NCI-H2227 (cell line): ENCODE results near the gene KRT82.

Experiments
- DNase-seq: peaks from one replicate; lab custom pipeline; 2025; ENCODE audit not compliant: unreplicated experiment; lab: John Stamatoyannopoulos, UW

Gene KRT82

DNA sequence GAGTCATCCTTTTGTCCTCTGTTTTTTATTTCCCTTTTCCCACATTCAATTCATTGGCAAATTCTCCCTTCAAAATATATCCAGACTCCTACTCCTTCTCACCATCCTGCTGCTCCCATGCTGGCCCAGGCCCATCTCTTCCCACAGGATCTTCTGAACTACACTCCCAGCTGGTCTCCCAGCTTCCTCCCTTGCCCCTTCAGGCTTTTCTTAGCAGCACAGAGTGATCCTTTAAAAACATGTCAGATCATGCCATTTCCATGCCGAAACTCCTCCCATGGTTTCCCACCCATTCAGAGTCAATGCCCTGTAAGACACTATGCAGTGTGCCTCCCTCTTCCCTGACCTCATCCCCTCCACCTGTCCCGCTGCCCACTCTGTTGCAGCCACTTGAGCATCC, 18.3 kb downstream of the KRT82 start:
- no peak for DNase-seq

GRCh38 chr12:52385226-52385702, 20.9 kb downstream of the KRT82 start, which contains the start of gene KRT84:
Gene KRT84, minus strand, starts transcription at chr12:52385652. Its CDS starts 67 bp downstream, at chr12:52385585.
- DNase-seq, result no peak

DNA sequence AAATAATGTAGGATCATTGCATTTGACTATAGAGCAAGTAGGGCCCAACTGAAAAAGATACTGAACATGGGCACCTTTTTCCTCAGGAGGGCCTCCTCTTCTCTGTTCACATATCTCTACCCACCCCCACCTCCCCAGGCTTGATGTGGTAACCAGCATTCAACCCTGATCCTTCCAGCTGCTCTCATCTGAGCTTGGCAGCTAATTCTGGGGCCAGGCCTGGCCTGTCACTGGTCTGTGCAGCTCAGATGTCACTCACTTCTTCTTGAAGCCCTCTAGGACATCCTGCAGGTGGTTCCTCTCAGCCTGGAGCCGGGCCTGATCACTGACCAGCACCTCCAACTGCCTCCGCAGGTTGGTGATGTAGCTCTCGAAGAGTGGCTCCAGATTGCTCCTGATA, 22.8 kb downstream of the KRT82 start:
- no peak for DNase-seq

DNA sequence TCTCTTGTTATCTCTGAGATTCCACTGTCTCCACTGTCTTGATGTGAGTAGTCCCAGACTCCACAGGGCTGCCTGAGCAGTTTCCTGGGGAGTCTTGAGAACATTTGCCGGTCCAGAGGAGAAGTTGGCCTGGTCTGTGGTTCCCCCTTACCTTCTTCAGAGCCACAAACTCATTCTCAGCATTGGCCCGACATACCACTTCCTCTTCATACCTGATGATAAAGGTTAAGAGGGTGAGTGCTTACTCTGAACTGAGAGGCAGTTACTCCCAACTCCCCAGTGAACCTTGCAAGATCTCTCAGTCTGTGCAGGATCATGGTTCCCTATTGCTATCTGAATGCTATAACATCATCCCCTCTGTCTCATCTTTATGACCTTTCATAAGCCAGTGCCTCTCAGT, 23.3 kb downstream of the KRT82 start:
- no peak for DNase-seq

DNA sequence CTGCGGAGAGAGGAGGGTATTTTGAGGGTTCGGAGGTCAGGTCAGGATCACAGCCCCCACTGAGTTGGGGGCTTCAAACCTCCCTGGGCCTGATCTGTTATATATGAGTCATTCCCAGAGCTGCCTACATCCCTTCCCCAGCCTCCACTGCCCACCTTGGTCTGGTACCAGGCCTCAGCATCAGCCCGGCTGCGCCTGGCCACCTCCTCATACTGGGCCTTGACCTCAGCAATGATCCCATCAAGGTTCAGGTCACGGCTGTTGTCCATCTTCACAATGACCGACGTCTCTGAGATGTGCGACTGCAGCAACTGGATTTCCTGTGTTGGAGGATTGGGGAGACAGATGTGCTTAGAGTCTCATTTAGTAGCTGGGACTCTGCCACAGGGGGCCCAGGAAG, 24.9 kb downstream of the KRT82 start:
- no peak for DNase-seq

- DNase-seq, result no peak
Observed at GRCh38 chr12:52380271-52380694, 25.9 kb downstream of the KRT82 start.

DNA sequence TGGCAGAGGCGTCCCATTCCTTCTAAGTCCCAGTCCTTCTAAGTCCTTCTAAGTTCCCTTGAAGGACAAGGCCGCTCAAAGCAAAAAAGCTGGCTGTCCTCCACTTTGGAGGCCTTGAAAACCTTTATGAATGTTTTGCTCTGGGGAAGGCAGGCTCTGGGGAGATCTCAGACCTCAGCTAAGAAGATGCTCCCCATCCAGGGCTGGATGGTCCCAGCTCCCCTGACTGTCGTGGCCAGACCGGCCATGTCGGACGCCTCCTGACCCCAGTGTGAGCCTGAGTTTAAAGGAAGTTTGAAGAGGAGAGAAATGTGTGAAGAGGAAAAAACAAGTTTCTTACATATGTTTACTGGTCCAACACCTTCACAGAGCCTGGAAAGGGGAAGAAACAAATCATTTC, 26.6 kb downstream of the KRT82 start:
- DNase-seq, result no peak

GRCh38 chr12:52378091-52378490, 28.0 kb downstream of the KRT82 start:
- DNase-seq, result no peak

DNA sequence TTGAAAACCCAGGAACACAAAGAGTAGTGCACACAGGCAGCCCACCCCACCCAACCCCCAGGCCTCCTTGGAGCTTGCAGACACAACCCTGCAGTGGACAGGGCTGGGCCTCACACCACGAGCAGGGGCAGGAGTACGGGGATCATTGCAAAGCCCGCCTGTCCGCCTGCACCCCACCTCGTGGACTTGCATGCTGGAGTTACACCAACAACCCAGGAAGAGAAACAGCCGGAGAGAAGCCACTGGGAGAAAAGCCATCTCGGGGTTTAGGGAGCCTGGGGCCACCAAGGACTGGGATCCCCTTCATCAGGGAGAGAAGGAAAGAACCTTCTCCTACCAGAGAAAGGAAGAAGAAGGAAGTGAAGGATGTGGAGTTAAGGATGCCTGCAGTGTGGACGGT, 28.9 kb downstream of the KRT82 start:
- DNase-seq, result no peak

GRCh38 chr12:52372216-52373154, 33.6 kb downstream of the KRT82 start:
- DNase-seq, result peak; percentile 76

GRCh38 chr12:52371716-52372115, 34.4 kb downstream of the KRT82 start:
- DNase-seq, result no peak

GRCh38 chr12:52370926-52371608, 35.1 kb downstream of the KRT82 start:
- no peak for DNase-seq

DNA sequence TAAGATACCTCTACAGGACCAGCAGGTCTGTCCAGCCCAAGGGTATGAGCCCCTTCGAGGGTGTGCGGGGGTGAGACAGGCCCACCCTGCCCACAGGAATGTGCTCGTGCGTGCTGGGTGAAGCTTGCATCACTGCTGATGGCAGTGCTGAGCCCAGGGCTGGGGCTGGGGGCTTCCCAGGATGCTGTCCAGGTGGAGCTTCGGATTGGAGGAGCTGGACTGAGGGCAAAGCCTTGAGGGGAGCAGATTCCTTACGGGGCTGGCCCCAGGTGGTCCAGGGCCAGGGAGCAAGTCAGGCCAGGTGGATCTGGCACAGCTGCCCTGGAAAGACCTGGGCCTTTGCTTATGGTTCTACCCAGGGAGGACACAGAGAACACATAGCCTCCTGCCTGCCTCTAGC, 36.3 kb downstream of the KRT82 start:
- no peak for DNase-seq

- no peak for DNase-seq
Observed at GRCh38 chr12:52369211-52369610, 36.9 kb downstream of the KRT82 start.

GRCh38 chr12:52368508-52368907, 37.6 kb downstream of the KRT82 start:
- DNase-seq, result no peak

GRCh38 chr12:52367876-52368275, 38.3 kb downstream of the KRT82 start:
- DNase-seq, result no peak

DNA sequence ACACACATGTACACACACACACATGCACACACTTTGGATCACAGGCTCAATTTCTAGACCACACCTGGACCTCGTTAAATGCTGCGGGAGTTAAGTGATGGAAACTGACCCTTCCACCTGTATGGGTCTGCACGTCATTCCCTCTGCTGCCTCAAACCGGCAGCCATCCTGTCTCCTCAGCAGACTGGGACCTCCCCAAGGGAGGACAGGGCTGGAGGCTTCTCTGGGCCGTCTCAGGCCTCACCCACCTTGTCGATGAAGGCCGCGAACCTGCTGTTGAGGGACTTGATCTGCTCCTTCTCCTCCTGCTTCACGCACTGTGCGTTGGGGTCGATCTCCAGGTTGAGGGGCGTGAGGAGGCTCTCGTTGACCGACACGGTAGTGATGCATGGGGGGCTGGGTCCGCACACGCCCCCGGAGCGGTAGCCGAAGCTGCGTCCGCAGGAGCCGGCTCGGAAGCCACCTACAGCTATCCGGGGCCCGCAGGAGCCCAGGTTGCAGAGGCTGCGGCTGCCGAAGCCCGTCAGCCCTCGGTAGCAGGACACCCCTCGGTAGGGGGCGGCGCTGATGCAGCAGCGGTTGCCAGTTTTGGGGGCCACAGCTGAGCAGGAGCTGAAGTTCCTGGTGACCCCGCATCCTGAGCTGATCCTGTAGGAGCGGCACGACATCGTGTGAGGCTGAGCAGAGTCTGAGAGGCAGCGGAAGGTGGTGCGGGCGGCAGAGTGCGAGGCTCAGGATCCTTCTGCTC, 39.2 kb downstream of the KRT82 start, which contains the start of gene KRT85:
TSS of gene KRT85 (minus strand) at position 744 of the 748 bp plus-strand sequence. CDS start at position 668, 76 bp downstream.
- no peak for DNase-seq

GRCh38 chr12:52364901-52365489, 41.1 kb downstream of the KRT82 start:
- no peak for DNase-seq

GRCh38 chr12:52364061-52364460, 42.1 kb downstream of the KRT82 start:
- no peak for DNase-seq

DNA sequence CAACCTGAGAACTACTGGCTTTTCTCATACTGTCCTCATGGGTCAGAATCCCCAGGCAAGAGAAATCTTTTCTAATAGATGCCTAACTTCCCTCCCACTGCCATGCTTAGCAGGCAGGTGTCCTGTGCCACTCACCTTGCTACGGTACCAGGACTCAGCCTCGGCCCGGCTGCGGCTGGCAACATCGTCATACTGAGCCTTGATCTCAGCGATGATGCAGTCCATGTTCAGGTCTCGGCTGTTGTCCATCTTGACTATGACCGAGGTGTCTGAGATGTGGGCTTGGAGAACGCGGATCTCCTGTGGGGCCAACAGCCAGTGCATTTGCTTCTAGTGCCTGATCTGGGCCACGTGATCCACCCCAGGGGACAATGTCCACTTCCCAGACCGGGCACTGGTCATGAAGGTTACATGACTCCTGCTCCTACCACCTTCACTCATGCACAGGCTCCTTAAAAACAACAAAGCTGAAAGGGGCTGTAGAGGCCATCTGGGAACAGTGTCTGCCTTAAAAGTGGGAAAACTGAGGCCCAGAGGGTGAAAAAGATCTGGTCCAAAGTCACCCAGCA, 42.9 kb downstream of the KRT82 start:
- no peak for DNase-seq
